Spleen (tissue), 11 donors: ENCODE results near the gene GCK. TPM values are rescaled to one million over a fixed set of nuclear protein-coding genes. Genes with fewer than 3 reads are reported as not detected.
"Not testable (repeated sequence)": the region's sequence is repeated elsewhere in the genome, so short reads cannot be mapped to it uniquely, and the experiment has no call there.

ENCODE experiments used
- DNase-seq: peaks from one replicate; pipeline ENCODE4 v3.0.0-alpha.2; 2020
- H3K27ac ChIP-seq, 8 donors: fragments of 200-600 bp; sonication (generic) in 7 of 8; 1 replicate in 4 of 8; 2 replicates in 4 of 8; pipeline versions ENCODE4 v1.5.0 to v1.8.0; 2016 to 2021; ENCODE audit warnings: inconsistent platforms in 4 of 8, mild to moderate bottlenecking in 4 of 8, moderate library complexity in 1 of 8
- H3K27me3 ChIP-seq, 7 donors: fragments of 200-600 bp; sonication (generic) in 6 of 7; replicated peaks in 1 of 7; 1 replicate in 4 of 7; 2 replicates in 3 of 7; pipeline versions ENCODE4 v1.5.0 to v1.8.0; 2016 to 2021; ENCODE audit warnings: inconsistent platforms in 3 of 7, mild to moderate bottlenecking in 1 of 7
- H3K36me3 ChIP-seq, 6 donors: fragments of 200-600 bp; sonication (generic) in 5 of 6; 1 replicate in 4 of 6; 2 replicates in 2 of 6; pipeline versions ENCODE4 v1.5.0 to v1.8.0; 2016 to 2021; ENCODE audit warnings: inconsistent platforms in 2 of 6
- H3K4me1 ChIP-seq, 6 donors: fragments of 200-600 bp; sonication (generic) in 5 of 6; 1 replicate in 3 of 6; 2 replicates in 3 of 6; pipeline versions ENCODE4 v1.5.0 to v1.8.0; 2016 to 2021; ENCODE audit warnings: inconsistent platforms in 3 of 6
- H3K4me3 ChIP-seq, 8 donors: fragments of 200-600 bp; sonication (generic) in 7 of 8; 1 replicate in 4 of 8; 2 replicates in 4 of 8; pipeline versions ENCODE4 v1.5.0 to v1.8.0; 2016 to 2021; ENCODE audit warnings: inconsistent platforms in 4 of 8, mild to moderate bottlenecking in 4 of 8, moderate library complexity in 2 of 8
- H3K9me3 ChIP-seq, 8 donors: fragments of 200-600 bp; sonication (generic) in 7 of 8; 1 replicate in 4 of 8; 2 replicates in 4 of 8; pipeline versions ENCODE4 v1.5.0 to v1.8.0; 2016 to 2021; ENCODE audit warnings: inconsistent platforms in 4 of 8
- POLR2A ChIP-seq, 3 donors: fragments of 450-650 bp; IDR thresholded peaks; one replicate each; pipeline ENCODE4 v1.5.1; 2017; ENCODE audit warnings: antibody characterized with exemption in 3 of 3, mild to moderate bottlenecking in 1 of 3
- POLR2AphosphoS5 ChIP-seq, 3 donors: sonication (generic); formaldehyde crosslinking; IDR thresholded peaks; one replicate each; pipeline ENCODE4 v1.5.1; 2017; ENCODE audit warnings: antibody characterized with exemption in 3 of 3
- WGBS, 5 donors: extraction: QIAGEN DNeasy Blood & Tissue Kit in 3 of 5; methylation state at CpG; one replicate each; pipeline versions ENCODE4 v1.1.5 to v1.1.7; 2013 to 2018; 5-methylcytosine and 5-hydroxymethylcytosine counted together
- intact Hi-C: fragments of 100-400 bp; cut with DNase I; formaldehyde crosslinking; loops from one replicate; pipeline ENCODE4 v1.15.0; 2023; ENCODE audit warnings: low total_unique reads
- polyA plus RNA-seq, 3 donors: library from polyadenylated mRNA; stranded (reverse); fragments of 200-250 nt; gene quantifications; one replicate each; pipeline ENCODE4 v1.2.1, GENCODE V29; 2013
- total RNA-seq, 7 donors: library from RNA; depleted of rRNA in 3 of 7; stranded (reverse); fragments of >200 nt in 3 of 7; fragmentation: NEBNext Ultra II Directional in 4 of 7; extraction: Animal tissue kit (Norgen Biotek cat#: 25700) in 4 of 7; gene quantifications; one replicate each; pipeline versions ENCODE4 v1.1.0 to v1.2.1, GENCODE V29; 2016 to 2021
- TF ChIP-seq, protein P1 (sequence below), 11 experiments: fragments of 200-600 bp in 7 of 11; fragments of 450-650 bp in 4 of 11; sonication (generic) in 4 of 11; IDR thresholded peaks in 8 of 11; conservative IDR thresholded peaks in 3 of 11; 1 replicate in 7 of 11; 2 replicates in 4 of 11; pipeline versions ENCODE4 v1.4.0 to v1.8.0; 2016 to 2021; ENCODE audit warnings: antibody characterized with exemption in 11 of 11, inconsistent platforms in 4 of 11, mild to moderate bottlenecking in 1 of 11
- donor health status: healthy with polysubstance abuse.
- donor health status: DM: no; HTN: no; CAD: no; lungs with moderate emphysema.
- donor health status: DM: no; HTN: no; CAD: no.
- donor health status: Bipolar disorder and iron deficiency.
- donor health status: healthy.
- donor health status: DM: no; HTN: no; CAD: no.
- donor health status: DM: yes; HTN: yes; CAD: no.

GCK gene
- total and polyA plus RNA-seq, 10 donors: 0.29 to 1.7 (median 0.55) TPM; not detected in 3

DNA sequence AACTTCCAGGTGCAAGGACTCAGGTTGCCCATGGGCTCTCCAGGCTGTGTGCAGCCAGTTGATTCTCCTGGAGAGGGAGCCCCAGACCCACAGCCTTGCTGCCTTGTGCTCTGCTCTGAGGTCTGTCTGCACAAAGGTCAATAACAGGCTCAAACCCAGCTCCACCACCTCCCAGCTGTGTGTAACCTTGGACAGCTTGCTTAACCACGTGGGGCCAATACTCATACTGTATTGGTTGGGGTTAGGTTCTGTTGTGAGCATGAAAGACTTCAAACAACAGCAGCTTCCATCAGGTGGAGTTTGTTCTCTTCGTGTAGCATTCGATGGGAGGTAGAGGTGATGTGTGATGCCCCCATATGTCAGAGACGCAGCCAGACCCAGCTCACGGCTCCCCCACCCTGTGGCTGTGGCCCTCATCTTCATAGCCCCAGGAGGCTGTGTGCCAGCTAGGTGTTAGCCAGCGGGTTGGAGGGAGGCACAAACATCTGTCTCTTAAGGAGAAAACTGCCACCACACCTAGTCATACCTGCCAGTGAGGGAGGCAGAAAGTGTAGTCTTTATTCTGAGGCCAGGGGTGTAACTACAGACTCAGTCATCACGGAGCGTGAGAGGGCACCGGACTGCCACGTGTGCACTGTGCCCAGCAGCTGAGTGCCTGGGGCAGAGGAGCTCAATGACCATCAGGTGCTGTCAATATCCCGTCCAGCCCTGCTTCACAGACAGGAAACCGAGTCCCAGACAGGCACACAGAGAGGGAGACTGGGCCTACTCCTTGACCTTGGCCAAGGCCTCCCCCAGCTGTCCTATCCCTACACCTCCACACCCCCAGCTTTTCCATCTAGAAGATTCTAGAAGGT, 57.8 kb downstream of the GCK start:
- Histone ChIP-seq H3K27ac (no peak overlapping the region), H3K4me1 (peaks cover 0 to 25% (median 0%) of the 10 kb centered on the region in 6 donors), H3K36me3 (no peaks in the 10 kb centered on the region), H3K4me3 (no peak overlapping the region), H3K9me3 (peaks cover 0 to 12% (median 10%) of the 10 kb centered on the region in 8 donors), H3K27me3 (no peaks in the 10 kb centered on the region)
- 77 to 86% (median 79%) methylated on average over 8 to 12 of the region's 12 CpGs for WGBS, 5 donors
- TF ChIP-seq, protein P1, sequence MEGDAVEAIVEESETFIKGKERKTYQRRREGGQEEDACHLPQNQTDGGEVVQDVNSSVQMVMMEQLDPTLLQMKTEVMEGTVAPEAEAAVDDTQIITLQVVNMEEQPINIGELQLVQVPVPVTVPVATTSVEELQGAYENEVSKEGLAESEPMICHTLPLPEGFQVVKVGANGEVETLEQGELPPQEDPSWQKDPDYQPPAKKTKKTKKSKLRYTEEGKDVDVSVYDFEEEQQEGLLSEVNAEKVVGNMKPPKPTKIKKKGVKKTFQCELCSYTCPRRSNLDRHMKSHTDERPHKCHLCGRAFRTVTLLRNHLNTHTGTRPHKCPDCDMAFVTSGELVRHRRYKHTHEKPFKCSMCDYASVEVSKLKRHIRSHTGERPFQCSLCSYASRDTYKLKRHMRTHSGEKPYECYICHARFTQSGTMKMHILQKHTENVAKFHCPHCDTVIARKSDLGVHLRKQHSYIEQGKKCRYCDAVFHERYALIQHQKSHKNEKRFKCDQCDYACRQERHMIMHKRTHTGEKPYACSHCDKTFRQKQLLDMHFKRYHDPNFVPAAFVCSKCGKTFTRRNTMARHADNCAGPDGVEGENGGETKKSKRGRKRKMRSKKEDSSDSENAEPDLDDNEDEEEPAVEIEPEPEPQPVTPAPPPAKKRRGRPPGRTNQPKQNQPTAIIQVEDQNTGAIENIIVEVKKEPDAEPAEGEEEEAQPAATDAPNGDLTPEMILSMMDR (IDR thresholded peaks at IDR 0.05 in 8 of 11, conservative IDR thresholded peaks at IDR 0.05 in 3 of 11): no peak
- TF ChIP-seq POLR2A (IDR thresholded peaks at IDR 0.05) (no peak), POLR2AphosphoS5 (IDR thresholded peaks at IDR 0.05) (no peak)
- intact Hi-C loops: no loop called here
- no peak for DNase-seq

DNA sequence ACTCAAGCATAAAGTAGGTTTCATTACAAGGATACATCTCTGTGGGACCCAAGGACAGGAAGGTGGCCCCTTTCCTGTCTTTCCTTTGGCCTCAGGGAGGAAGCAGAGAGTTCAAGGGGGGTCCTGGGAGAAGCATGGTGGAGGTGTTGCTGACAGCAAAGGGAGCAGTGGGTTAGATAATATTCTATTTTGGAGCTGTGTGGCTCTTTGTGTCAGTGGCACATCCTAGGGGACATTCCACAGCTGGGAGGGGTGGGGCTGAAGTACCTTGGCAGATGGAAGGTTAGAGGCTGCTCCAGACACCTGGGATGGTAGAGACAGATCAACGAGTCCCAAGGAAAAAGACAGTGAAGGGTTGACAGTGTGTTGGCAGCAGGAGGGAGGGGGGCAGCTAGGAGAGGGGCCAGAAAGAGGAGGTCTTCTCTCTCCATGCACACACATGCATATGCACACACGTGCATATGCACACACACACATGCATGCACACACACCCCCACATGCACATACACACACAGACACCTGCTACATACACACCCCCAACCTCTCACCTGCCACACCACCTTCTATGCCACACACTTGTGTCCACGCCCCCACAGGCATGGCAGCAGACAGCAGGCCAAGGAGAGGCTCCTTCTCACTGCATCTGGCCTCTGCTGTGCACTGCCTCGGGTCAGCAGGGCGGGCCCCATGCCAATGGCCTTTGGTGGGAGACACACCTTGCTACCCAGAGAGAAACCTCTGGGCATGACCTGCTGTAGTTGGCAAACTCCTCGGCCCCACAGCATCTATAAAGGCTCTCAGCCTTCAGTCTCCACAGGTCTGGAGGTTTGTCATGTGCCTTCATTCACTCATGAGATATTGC, 60.3 kb downstream of the GCK start:
- TF ChIP-seq POLR2A (IDR thresholded peaks at IDR 0.05) (no peak), POLR2AphosphoS5 (IDR thresholded peaks at IDR 0.05) (no peak)
- TF ChIP-seq, protein P1 (IDR thresholded peaks at IDR 0.05 in 8 of 11, conservative IDR thresholded peaks at IDR 0.05 in 3 of 11): no peak
- WGBS, 5 donors: 71 to 84% (median 79%) methylated on average over 5 to 6 of the region's 6 CpGs
- H3K4me3 ChIP-seq: no peak overlapping the region
- peaks cover 0 to 12% (median 10%) of the 10 kb centered on the region in 8 donors for H3K9me3 ChIP-seq
- intact Hi-C loops: no loop called here
- no peaks in the 10 kb centered on the region for H3K36me3 ChIP-seq
- no peaks in the 10 kb centered on the region for H3K27me3 ChIP-seq
- peaks cover 0 to 30% (median 3%) of the 10 kb centered on the region in 6 donors for H3K4me1 ChIP-seq
- H3K27ac ChIP-seq: no peak overlapping the region
- DNase-seq: no peak

DNA sequence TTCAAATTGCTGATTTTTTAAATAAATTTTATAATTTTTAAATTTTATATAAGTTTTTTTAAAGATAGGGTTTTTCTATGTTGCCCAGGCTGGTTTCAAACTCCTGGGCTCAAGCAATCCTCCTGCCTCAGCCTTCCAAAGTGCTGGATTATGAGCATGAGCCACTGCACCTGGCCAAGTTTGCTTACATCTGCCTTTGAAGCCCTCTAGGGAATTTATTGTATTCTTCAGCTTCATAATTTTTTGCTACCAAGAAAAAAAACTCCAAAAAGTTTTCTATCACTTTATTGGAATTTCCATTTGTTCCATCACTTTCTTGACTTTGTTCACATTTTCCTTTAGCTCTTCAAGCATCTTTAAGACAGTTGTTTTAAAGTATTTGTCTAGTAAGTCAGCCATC, 62.1 kb downstream of the GCK start:
- intact Hi-C loops: no loop called here
- no peak overlapping the region for H3K27ac ChIP-seq
- peaks cover 6 to 38% (median 14%) of the 10 kb centered on the region in 6 donors for H3K4me1 ChIP-seq
- H3K4me3 ChIP-seq: no peak overlapping the region
- no peaks in the 10 kb centered on the region for H3K36me3 ChIP-seq
- no peak for DNase-seq
- peaks cover 0 to 12% (median 10%) of the 10 kb centered on the region in 8 donors for H3K9me3 ChIP-seq
- TF ChIP-seq POLR2A (IDR thresholded peaks at IDR 0.05): no peak
- TF ChIP-seq, protein P1 (IDR thresholded peaks at IDR 0.05 in 8 of 11, conservative IDR thresholded peaks at IDR 0.05 in 3 of 11): no peak
- no peak for TF ChIP-seq POLR2AphosphoS5 (IDR thresholded peaks at IDR 0.05)
- H3K27me3 ChIP-seq: no peaks in the 10 kb centered on the region

DNA sequence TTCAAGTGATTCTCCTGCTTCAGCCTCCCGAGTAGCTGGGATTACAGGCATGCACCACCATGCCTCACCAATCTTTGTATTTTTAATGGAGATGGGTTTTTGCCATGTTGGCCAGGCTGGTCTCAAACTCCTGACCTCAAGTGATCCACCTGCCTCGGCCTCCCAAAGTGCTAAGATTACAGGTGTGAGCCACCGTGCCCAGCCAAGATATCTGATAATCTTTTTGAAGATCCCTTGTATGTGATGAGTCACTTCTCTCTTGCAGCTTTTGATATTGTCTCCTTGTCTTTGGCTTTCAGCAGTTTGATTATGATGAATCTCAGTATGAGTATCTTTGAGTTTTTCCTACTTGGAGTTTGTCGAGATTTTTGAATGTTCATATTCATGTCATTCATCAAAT, 62.7 kb downstream of the GCK start:
- Histone ChIP-seq H3K9me3 (peaks cover 0 to 12% (median 10%) of the 10 kb centered on the region in 8 donors), H3K4me1 (peaks cover 9 to 42% (median 18%) of the 10 kb centered on the region in 6 donors)
- DNase-seq, H3K27ac ChIP-seq, H3K36me3 ChIP-seq, intact Hi-C loops, H3K27me3 ChIP-seq, H3K4me3 ChIP-seq: not testable (repeated sequence)
- WGBS, 5 donors: 91 to 94% (median 93%) methylated on average over 4 of the region's 4 CpGs
